GM12874 (cell line): ENCODE measurements around the gene PCNX3.

Experiments
- CTCF ChIP-seq: IDR thresholded peaks from 2 replicates; pipeline ENCODE4 v1.5.1; 2011; ENCODE audit warnings: low read depth, mild to moderate bottlenecking, control low read depth, low read length, moderate library complexity; ENCODE audit not compliant: insufficient read depth

Gene PCNX3

GRCh38 chr11:65595543-65596281 lies 19.9 kb upstream of the PCNX3 start, which contains the start of gene KCNK7:
KCNK7 (minus strand) TSS chr11:65595800; CDS start chr11:65595772, 28 bp downstream.
- TF ChIP-seq CTCF: no peak

- no peak for TF ChIP-seq CTCF
Observed at GRCh38 chr11:65596520-65596919, 19.1 kb upstream of the PCNX3 start.

GRCh38 chr11:65598258-65598699 lies 17.3 kb upstream of the PCNX3 start:
- no peak for TF ChIP-seq CTCF

GRCh38 chr11:65599216-65599954 lies 16.2 kb upstream of the PCNX3 start:
- no peak for TF ChIP-seq CTCF

- no peak for TF ChIP-seq CTCF
Observed at GRCh38 chr11:65599955-65600246, 15.7 kb upstream of the PCNX3 start.

- no peak for TF ChIP-seq CTCF
Observed at GRCh38 chr11:65604258-65604657, 11.3 kb upstream of the PCNX3 start.

- no peak for TF ChIP-seq CTCF
Observed at GRCh38 chr11:65606876-65607613, 8.5 kb upstream of the PCNX3 start.
